ENCODE results near the gene DNAH11.

- TF ChIP-seq EZH2 (IDR thresholded peaks at IDR 0.05; ENCODE audit: low read length, missing control alignments) (no peak), CTCF (conservative IDR thresholded peaks at IDR 0.05 in 1 of 2, IDR thresholded peaks at IDR 0.05 in 1 of 2; ENCODE audit: low read depth in 1 of 2, low read length in 2 of 2) (no peak)
These were observed 235.1 kb downstream of the DNAH11 start for GRCh38 chr7:21777921-21778320.

All from fibroblast of lung (primary cell).